ENCODE data around the gene EIF4G3. TPM values are rescaled to one million over a fixed set of nuclear protein-coding genes. Genes with fewer than 3 reads are reported as not detected.

Gene EIF4G3, protein sequence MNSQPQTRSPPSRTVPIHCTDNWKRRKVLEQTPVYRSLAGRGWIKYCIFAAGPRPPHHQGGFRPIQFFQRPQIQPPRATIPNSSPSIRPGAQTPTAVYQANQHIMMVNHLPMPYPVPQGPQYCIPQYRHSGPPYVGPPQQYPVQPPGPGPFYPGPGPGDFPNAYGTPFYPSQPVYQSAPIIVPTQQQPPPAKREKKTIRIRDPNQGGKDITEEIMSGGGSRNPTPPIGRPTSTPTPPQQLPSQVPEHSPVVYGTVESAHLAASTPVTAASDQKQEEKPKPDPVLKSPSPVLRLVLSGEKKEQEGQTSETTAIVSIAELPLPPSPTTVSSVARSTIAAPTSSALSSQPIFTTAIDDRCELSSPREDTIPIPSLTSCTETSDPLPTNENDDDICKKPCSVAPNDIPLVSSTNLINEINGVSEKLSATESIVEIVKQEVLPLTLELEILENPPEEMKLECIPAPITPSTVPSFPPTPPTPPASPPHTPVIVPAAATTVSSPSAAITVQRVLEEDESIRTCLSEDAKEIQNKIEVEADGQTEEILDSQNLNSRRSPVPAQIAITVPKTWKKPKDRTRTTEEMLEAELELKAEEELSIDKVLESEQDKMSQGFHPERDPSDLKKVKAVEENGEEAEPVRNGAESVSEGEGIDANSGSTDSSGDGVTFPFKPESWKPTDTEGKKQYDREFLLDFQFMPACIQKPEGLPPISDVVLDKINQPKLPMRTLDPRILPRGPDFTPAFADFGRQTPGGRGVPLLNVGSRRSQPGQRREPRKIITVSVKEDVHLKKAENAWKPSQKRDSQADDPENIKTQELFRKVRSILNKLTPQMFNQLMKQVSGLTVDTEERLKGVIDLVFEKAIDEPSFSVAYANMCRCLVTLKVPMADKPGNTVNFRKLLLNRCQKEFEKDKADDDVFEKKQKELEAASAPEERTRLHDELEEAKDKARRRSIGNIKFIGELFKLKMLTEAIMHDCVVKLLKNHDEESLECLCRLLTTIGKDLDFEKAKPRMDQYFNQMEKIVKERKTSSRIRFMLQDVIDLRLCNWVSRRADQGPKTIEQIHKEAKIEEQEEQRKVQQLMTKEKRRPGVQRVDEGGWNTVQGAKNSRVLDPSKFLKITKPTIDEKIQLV (N-terminal part only)
- 100 to 1,000 TPM; 105 to 107 (median 107) TPM for total RNA-seq
- 68.6 TPM for total RNA-seq (2013)

DNA sequence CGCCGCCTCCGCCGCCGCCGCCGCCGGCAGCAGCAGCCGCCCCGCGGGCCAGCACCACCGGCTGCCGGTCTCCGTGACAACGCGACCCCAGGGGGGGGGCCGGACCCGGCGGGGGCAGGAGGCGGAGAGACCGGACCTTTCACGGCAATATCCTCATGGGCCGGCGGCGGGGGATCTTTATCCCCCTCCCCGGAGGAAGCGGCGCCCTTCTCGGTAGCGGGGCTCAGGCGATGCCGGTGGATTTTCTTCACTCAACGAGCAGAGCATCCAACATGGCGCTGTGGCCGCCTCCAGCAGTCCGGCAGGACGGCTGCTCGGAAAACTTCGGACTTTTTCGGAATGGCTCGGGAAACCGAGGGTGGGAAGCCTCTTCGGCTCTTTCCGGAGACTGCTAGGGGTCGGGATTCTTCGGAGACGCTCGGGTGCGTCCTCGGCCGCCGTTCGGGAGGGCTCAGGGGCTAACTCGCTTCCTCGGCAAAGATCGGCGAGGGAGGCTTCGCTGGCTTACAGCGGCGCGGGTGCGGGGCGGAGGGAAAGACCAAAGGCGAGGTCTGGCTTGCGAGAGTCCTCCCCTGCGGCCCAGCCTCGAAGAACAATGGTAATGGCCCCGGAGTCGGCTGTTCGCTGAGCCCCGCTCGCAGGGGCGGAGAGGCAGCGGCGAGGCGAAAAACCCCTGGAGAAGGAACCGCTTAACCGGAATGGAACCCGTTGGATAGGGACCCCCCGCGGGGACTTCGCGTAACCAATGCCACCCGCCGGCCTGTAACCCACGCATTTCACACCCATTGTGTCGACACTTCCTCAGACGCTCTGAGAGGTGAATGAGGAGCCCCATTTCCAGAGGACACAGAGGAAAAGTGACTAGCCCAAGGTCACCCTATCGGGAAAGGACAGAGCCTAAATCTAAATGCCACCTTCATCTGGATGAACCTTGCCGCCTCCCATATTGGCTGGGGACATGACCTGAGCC is at the start of gene EIF4G3:
TSS of gene EIF4G3 (minus strand) at position 312 of the 970 bp plus-strand sequence. CDS start 174,155 bp downstream, outside the sequence.
- WGBS (ENCODE audit: insufficient coverage): 2% methylated on average over 90 of the region's 90 CpGs
- Mint-ChIP-seq H3K27me3 (ENCODE audit: low read depth in 2 of 2) (no peaks in the 10 kb centered on the region), H3K9me3 (no peaks in the 10 kb centered on the region), H3K4me1 (peaks cover 25 to 38% of the 10 kb centered on the region in 2 donors), H3K36me3 (no peaks in the 10 kb centered on the region), H3K4me3 (peak within 1 kb of the TSS; percentile 97), H3K27ac (peak within 1 kb of the TSS; percentile 89 to 94)
- Histone ChIP-seq H3K4me1 (ENCODE audit: control insufficient read depth, insufficient read depth, low read length) (peaks cover 15% of the 10 kb centered on the region), H3K9me3 (ENCODE audit: control insufficient read depth, insufficient read depth, low read length) (no peaks in the 10 kb centered on the region), H3K27ac (ENCODE audit: low read length) (peak within 1 kb of the TSS; percentile 89), H3K36me3 (ENCODE audit: control insufficient read depth, insufficient read depth, low read length) (no peaks in the 10 kb centered on the region), H3K27me3 (ENCODE audit: control insufficient read depth, insufficient read depth, low read length) (no peaks in the 10 kb centered on the region), H3K4me3 (ENCODE audit: low read length) (peak within 1 kb of the TSS; percentile 89)
- TF ChIP-seq, protein P1, sequence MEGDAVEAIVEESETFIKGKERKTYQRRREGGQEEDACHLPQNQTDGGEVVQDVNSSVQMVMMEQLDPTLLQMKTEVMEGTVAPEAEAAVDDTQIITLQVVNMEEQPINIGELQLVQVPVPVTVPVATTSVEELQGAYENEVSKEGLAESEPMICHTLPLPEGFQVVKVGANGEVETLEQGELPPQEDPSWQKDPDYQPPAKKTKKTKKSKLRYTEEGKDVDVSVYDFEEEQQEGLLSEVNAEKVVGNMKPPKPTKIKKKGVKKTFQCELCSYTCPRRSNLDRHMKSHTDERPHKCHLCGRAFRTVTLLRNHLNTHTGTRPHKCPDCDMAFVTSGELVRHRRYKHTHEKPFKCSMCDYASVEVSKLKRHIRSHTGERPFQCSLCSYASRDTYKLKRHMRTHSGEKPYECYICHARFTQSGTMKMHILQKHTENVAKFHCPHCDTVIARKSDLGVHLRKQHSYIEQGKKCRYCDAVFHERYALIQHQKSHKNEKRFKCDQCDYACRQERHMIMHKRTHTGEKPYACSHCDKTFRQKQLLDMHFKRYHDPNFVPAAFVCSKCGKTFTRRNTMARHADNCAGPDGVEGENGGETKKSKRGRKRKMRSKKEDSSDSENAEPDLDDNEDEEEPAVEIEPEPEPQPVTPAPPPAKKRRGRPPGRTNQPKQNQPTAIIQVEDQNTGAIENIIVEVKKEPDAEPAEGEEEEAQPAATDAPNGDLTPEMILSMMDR (IDR thresholded peaks at IDR 0.05): no peak
- ATAC-seq (peak; percentile 90 to 97 (median 92)), DNase-seq (peak; percentile 98 to 100)
- intact Hi-C loops (cut with micrococcal nuclease): loop anchor here (5.0 kb wide), 2 partner anchors 155 to 390 kb away; partner anchors contain the start of gene HP1BP3

DNA sequence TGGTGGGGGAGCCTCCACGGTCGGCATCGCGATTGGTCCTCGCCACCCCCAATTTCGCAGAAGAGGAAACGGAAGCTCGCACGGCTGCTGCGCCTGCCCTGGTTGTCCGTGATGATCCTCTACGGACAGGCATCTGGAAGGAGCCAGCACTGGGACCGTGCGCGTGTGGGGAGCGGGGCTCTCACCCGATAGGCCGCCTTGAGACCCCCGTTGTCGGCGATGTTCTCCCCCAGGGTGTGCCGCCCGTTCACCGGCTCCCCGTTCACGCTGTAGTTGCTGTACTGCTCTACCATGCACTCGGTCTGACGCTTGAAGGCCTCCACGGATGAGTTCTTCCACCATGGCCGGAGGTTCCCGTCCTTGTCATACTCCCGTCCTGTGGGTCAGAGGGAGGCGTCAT is 48.4 kb upstream of the EIF4G3 start:
- no peaks in the 10 kb centered on the region for H3K4me1 Mint-ChIP-seq
- Histone ChIP-seq H3K9me3 (ENCODE audit: control insufficient read depth, insufficient read depth, low read length) (no peaks in the 10 kb centered on the region), H3K27me3 (ENCODE audit: control insufficient read depth, insufficient read depth, low read length) (no peaks in the 10 kb centered on the region), H3K4me1 (ENCODE audit: control insufficient read depth, insufficient read depth, low read length) (no peaks in the 10 kb centered on the region), H3K4me3 (ENCODE audit: low read length) (no peak overlapping the region), H3K27ac (ENCODE audit: low read length) (no peak overlapping the region), H3K36me3 (ENCODE audit: control insufficient read depth, insufficient read depth, low read length) (peaks cover 47% of the 10 kb centered on the region)
- H3K27ac Mint-ChIP-seq: no peak overlapping the region
- DNase-seq (no peak), ATAC-seq (no peak)
- TF ChIP-seq, protein P1 (IDR thresholded peaks at IDR 0.05): no peak
- H3K27me3 Mint-ChIP-seq (ENCODE audit: low read depth in 2 of 2): no peaks in the 10 kb centered on the region
- peaks cover 12% of the 10 kb centered on the region for H3K36me3 Mint-ChIP-seq
- no peaks in the 10 kb centered on the region for H3K9me3 Mint-ChIP-seq
- WGBS (ENCODE audit: insufficient coverage): 99% methylated on average over 33 of the region's 33 CpGs
- H3K4me3 Mint-ChIP-seq: no peak overlapping the region
- intact Hi-C loops (cut with micrococcal nuclease): no loop called here

DNA sequence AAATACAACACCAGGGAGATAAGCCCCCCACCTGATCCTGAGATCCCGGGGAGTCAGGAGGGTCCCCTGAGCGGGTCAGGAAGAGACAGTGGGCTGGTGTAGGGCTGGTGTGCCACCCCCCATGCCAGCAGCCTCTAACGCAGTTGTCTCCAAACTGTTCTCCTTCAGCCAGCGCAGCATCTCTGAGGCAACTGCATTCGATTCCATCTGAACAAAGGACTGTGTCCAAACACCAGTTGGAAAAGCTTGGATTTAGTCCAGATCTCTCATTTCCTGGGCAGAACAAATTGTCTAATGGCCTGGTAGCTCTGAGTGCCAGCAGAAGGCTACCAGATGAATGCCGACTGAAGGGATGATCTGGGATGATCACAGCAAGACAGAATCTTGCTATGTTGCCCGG is 44.1 kb upstream of the EIF4G3 start:
- Histone ChIP-seq H3K4me3 (ENCODE audit: low read length) (no peak overlapping the region), H3K27me3 (ENCODE audit: control insufficient read depth, insufficient read depth, low read length) (no peaks in the 10 kb centered on the region), H3K36me3 (ENCODE audit: control insufficient read depth, insufficient read depth, low read length) (peaks cover 42% of the 10 kb centered on the region), H3K27ac (ENCODE audit: low read length) (no peak overlapping the region), H3K4me1 (ENCODE audit: control insufficient read depth, insufficient read depth, low read length) (no peaks in the 10 kb centered on the region), H3K9me3 (ENCODE audit: control insufficient read depth, insufficient read depth, low read length) (no peaks in the 10 kb centered on the region)
- peaks cover 12% of the 10 kb centered on the region for H3K36me3 Mint-ChIP-seq
- no peak for ATAC-seq
- H3K4me1 Mint-ChIP-seq: peaks cover 0 to 5% of the 10 kb centered on the region in 2 donors
- no peaks in the 10 kb centered on the region for H3K9me3 Mint-ChIP-seq
- intact Hi-C loops (cut with micrococcal nuclease): no loop called here
- no peak overlapping the region for H3K27ac Mint-ChIP-seq
- no peaks in the 10 kb centered on the region for H3K27me3 Mint-ChIP-seq (ENCODE audit: low read depth in 2 of 2)
- H3K4me3 Mint-ChIP-seq: no peak overlapping the region
- TF ChIP-seq, protein P1 (IDR thresholded peaks at IDR 0.05): no peak
- 95% methylated on average over 7 of the region's 7 CpGs for WGBS (ENCODE audit: insufficient coverage)
- DNase-seq: no peak

Measured in natural killer cell (primary cell).